Globus pallidus (tissue), 1 donor: ENCODE data around the gene SPC24.
A peak's percentile ranks its signal among the peaks of the same experiment; 100 is the strongest.
"Not testable (repeated sequence)": the region's sequence is repeated elsewhere in the genome, so short reads cannot be mapped to it uniquely, and the experiment has no call there.

Experiments
- DNase-seq: peaks from one replicate; pipeline ENCODE4 v3.0.0-alpha.2; 2015; ENCODE audit warnings: low spot score

The SPC24 gene

GRCh38 chr19:11125994-11126685, 29.4 kb downstream of the SPC24 start:
- peak; percentile 41 for DNase-seq

GRCh38 chr19:11124157-11124556, 31.4 kb downstream of the SPC24 start:
- DNase-seq: not testable (repeated sequence)

- DNase-seq: no peak
These were observed 32.5 kb downstream of the SPC24 start for GRCh38 chr19:11123114-11123513.

GRCh38 chr19:11121963-11122362, 33.6 kb downstream of the SPC24 start:
- DNase-seq: not testable (repeated sequence)

- DNase-seq: no peak
These were observed 39.1 kb downstream of the SPC24 start for GRCh38 chr19:11116507-11116906.

GRCh38 chr19:11115895-11116446, 39.6 kb downstream of the SPC24 start:
- DNase-seq: no peak

GRCh38 chr19:11115042-11115441, 40.5 kb downstream of the SPC24 start:
- no peak for DNase-seq

GRCh38 chr19:11113140-11113708, 42.4 kb downstream of the SPC24 start:
- DNase-seq: no peak

- DNase-seq: no peak
These were observed 43.8 kb downstream of the SPC24 start for GRCh38 chr19:11111771-11112144.

GRCh38 chr19:11111117-11111770, 44.3 kb downstream of the SPC24 start:
- DNase-seq: no peak

GRCh38 chr19:11108746-11109145, 46.8 kb downstream of the SPC24 start:
- no peak for DNase-seq

GRCh38 chr19:11106477-11106876, 49.1 kb downstream of the SPC24 start:
- DNase-seq: no peak

- DNase-seq: no peak
These were observed 50.5 kb downstream of the SPC24 start for GRCh38 chr19:11105014-11105636.

- not testable (repeated sequence) for DNase-seq
These were observed 51.9 kb downstream of the SPC24 start for GRCh38 chr19:11103667-11104066.

- DNase-seq: no peak
These were observed 52.6 kb downstream of the SPC24 start for GRCh38 chr19:11102944-11103343.

- DNase-seq: no peak
These were observed 54.5 kb downstream of the SPC24 start for GRCh38 chr19:11101057-11101456.

- DNase-seq: no peak
These were observed 55.5 kb downstream of the SPC24 start for GRCh38 chr19:11100049-11100448.

GRCh38 chr19:11098861-11099260, 56.7 kb downstream of the SPC24 start:
- DNase-seq: no peak

GRCh38 chr19:11098327-11098726, 57.3 kb downstream of the SPC24 start:
- no peak for DNase-seq

- not testable (repeated sequence) for DNase-seq
These were observed 58.2 kb downstream of the SPC24 start for GRCh38 chr19:11097367-11097766.

GRCh38 chr19:11096210-11096841, 59.3 kb downstream of the SPC24 start:
- no peak for DNase-seq
